ENCODE measurements around the gene RGPD6.
"Not testable (repeated sequence)": the region's sequence is repeated elsewhere in the genome, so short reads cannot be mapped to it uniquely, and the experiment has no call there.

- not testable (repeated sequence) for TF ChIP-seq REST (IDR thresholded peaks at IDR 0.05; ENCODE audit: unreplicated experiment); EZH2 (IDR thresholded peaks at IDR 0.05; ENCODE audit: low read depth, unreplicated experiment)
Measured at GRCh38 chr2:110477370-110477769, 99.7 kb downstream of the RGPD6 start.

Measured in GM23338 (cell line).